ENCODE measurements around the gene IPCEF1.

- TF ChIP-seq BCL11A (IDR thresholded peaks at IDR 0.05; ENCODE audit: low read depth in 2 of 2, low read length in 2 of 2), result no peak
- TF ChIP-seq CTCF (IDR thresholded peaks at IDR 0.05; ENCODE audit: control extremely low read depth in 1 of 3, insufficient read depth in 1 of 3, low read depth in 1 of 3, low read length in 3 of 3), result no peak
- no peak for TF ChIP-seq RAD21 (IDR thresholded peaks at IDR 0.05 in 1 of 2, conservative IDR thresholded peaks at IDR 0.05 in 1 of 2; ENCODE audit: low read depth in 2 of 2, low read length in 2 of 2)
- TF ChIP-seq POLR2A (IDR thresholded peaks at IDR 0.05; ENCODE audit: control extremely low read depth in 1 of 2, low read depth in 2 of 2, low read length in 2 of 2), result no peak
These were observed 37.3 kb downstream of the IPCEF1 start for GRCh38 chr6:154319231-154319858.
